K562 (cell line): Measurements from ENCODE around the gene SART1. TPM values are rescaled to one million over a fixed set of nuclear protein-coding genes. Genes with fewer than 3 reads are reported as not detected.

Experiments used
- BRD4 ChIP-seq: fragments of 200-600 bp; sonication (generic); IDR thresholded peaks from 2 replicates; pipeline ENCODE4 v1.6.1; 2017; ENCODE audit warnings: inconsistent platforms
- BRD9 ChIP-seq: fragments of 450-650 bp; IDR thresholded peaks from 2 replicates; pipeline ENCODE4 v1.6.1; 2018; ENCODE audit warnings: low read depth; ENCODE audit not compliant: partially characterized antibody
- COPS2 ChIP-seq: fragments of 450-650 bp; conservative IDR thresholded peaks from 2 replicates; pipeline ENCODE4 v1.6.1; 2016; ENCODE audit warnings: mild to moderate bottlenecking, moderate library complexity
- HBP1 ChIP-seq: fragments of 450-650 bp; formaldehyde crosslinking; IDR thresholded peaks from 2 replicates; pipeline ENCODE4 v1.4.0; 2022; ENCODE audit warnings: missing genetic modification characterization
- HNRNPLL ChIP-seq: fragments of 200-400 bp; formaldehyde crosslinking; IDR thresholded peaks from 2 replicates; pipeline ENCODE4 v1.6.1; 2017; ENCODE audit warnings: low read length, low read depth, mild to moderate bottlenecking; ENCODE audit not compliant: poor library complexity, severe bottlenecking
- MLX ChIP-seq, 2 experiments: fragments of 450-650 bp in 1 of 2; sonication (generic) in 1 of 2; formaldehyde crosslinking; conservative IDR thresholded peaks; 2 replicates each; pipeline versions ENCODE4 v1.4.0 to v1.8.1; 2020 to 2022; ENCODE audit warnings: mild to moderate bottlenecking in 1 of 2, missing genetic modification reagents in 1 of 2
- NBN ChIP-seq: fragments of 450-650 bp; IDR thresholded peaks from 2 replicates; pipeline ENCODE4 v1.6.1; 2016; ENCODE audit warnings: low read depth, mild to moderate bottlenecking
- NEUROD1 ChIP-seq: fragments of 150-350 bp; IDR thresholded peaks from 2 replicates; pipeline ENCODE4 v1.6.1; 2014; ENCODE audit warnings: borderline replicate concordance, low read length, low read depth; ENCODE audit not compliant: partially characterized antibody
- NR1H2 ChIP-seq: sonication (generic); formaldehyde crosslinking; IDR thresholded peaks from 2 replicates; pipeline ENCODE4 v1.4.0; 2020; ENCODE audit warnings: mild to moderate bottlenecking, missing genetic modification reagents
- PHB ChIP-seq: fragments of 250-450 bp; sonication (Bioruptor Pico); IDR thresholded peaks from 2 replicates; pipeline ENCODE4 v1.5.0; 2021
- RBM22 ChIP-seq: fragments of 200-400 bp; formaldehyde crosslinking; IDR thresholded peaks from 2 replicates; pipeline ENCODE4 v1.6.1; 2018; ENCODE audit warnings: low read length, low read depth; ENCODE audit not compliant: poor library complexity, severe bottlenecking
- SMARCE1 ChIP-seq: fragments of 450-650 bp; IDR thresholded peaks from 2 replicates; pipeline ENCODE4 v1.7.1; 2016; ENCODE audit warnings: mild to moderate bottlenecking
- TFAM ChIP-seq: fragments of 250-450 bp; sonication (Bioruptor Pico); conservative IDR thresholded peaks from 2 replicates; pipeline ENCODE4 v1.5.0; 2021; ENCODE audit warnings: mild to moderate bottlenecking, moderate library complexity
- ZNF124 ChIP-seq: sonication (generic); formaldehyde crosslinking; IDR thresholded peaks from 2 replicates; pipeline ENCODE4 v1.8.1; 2022; ENCODE audit warnings: missing genetic modification reagents
- ZNF280B ChIP-seq: fragments of 250-450 bp; sonication (Bioruptor Pico); IDR thresholded peaks from 2 replicates; pipeline ENCODE4 v1.5.1; 2021; ENCODE audit warnings: mild to moderate bottlenecking
- ZNF586 ChIP-seq: fragments of 450-650 bp; formaldehyde crosslinking; conservative IDR thresholded peaks from 2 replicates; pipeline ENCODE4 v1.4.0; 2020; ENCODE audit warnings: mild to moderate bottlenecking, moderate library complexity
- ZNF785 ChIP-seq: fragments of 250-450 bp; sonication (Bioruptor Pico); IDR thresholded peaks from 2 replicates; pipeline ENCODE4 v1.4.0; 2020; ENCODE audit warnings: mild to moderate bottlenecking
- polyA plus RNA-seq, 8 experiments: library from polyadenylated mRNA; depleted of rRNA in 4 of 8; stranded (reverse) in 5 of 8; unstranded in 3 of 8; fragments of >200 nt; fragmentation: Nextera tagmentation in 2 of 8; fragmentation: Illumina TruSeq in 1 of 8; extraction: Ambion mirVana in 2 of 8; extraction: Trizol in 1 of 8; gene quantifications; 2 replicates each; pipeline versions ENCODE4 v1.2.1 to v1.2.3, GENCODE V29; 2011 to 2014; ENCODE audit warnings: inconsistent platforms in 1 of 8, missing spikeins in 1 of 8
- total RNA-seq, 7 experiments: library from RNA; depleted of rRNA in 6 of 7; stranded (reverse); fragments of >200 nt in 6 of 7; fragmentation: Illumina TruSeq in 2 of 7; extraction: Trizol in 2 of 7; gene quantifications; 2 replicates each; pipeline versions ENCODE4 v1.2.1 to v1.2.3, GENCODE V29; 2011 to 2021; ENCODE audit warnings: low replicate concordance in 1 of 7

SART1 gene
- total and polyA plus RNA-seq, 9 of the 15 experiments (the other 6 are each of a cell fraction or from before 2014, with no cell fraction given): 4.8 to 84.1 (median 31.7) TPM

- TF ChIP-seq SMARCE1 (0 out of 2 replicates have a peak, but pooled peaks have one; percentile 20), HNRNPLL (no peak), ZNF586 (no peak), ZNF280B (CRISPR knock-in tag) (no peak), ZNF124 (no peak), COPS2 (no peak), PHB (no peak), NBN (no peak), BRD9 (no peak), RBM22 (no peak), HBP1 (CRISPR knock-in tag) (0 out of 2 replicates have a peak, but pooled peaks have one; percentile 34), NR1H2 (CRISPR knock-in tag) (peak; percentile 90; the same call in 1 of the 2 replicates), TFAM (no peak), NEUROD1 (no peak), ZNF785 (CRISPR knock-in tag) (no peak), BRD4 (peak; percentile 31; the same call in 1 of the 2 replicates), MLX (CRISPR knock-in tag; conservative IDR thresholded peaks at IDR 0.05) (no peak)
Measured at GRCh38 chr11:65918211-65919140, 43.1 kb upstream of the SART1 start, which contains the start of gene C11orf68 (continued).
